Mucosa of stomach (tissue), 1 donor: ENCODE results near the gene CYP27B1.

Experiments
- H3K27me3 ChIP-seq: one replicate; pipeline ENCODE4 v1.7.0; 2013; ENCODE audit warnings: mild to moderate bottlenecking, low read length; ENCODE audit not compliant: control insufficient read depth, insufficient read depth
- H3K36me3 ChIP-seq: one replicate; pipeline ENCODE4 v1.7.0; 2013; ENCODE audit warnings: low read length; ENCODE audit not compliant: control insufficient read depth, insufficient read depth
- H3K4me1 ChIP-seq: one replicate; pipeline ENCODE4 v1.7.0; 2013; ENCODE audit warnings: mild to moderate bottlenecking, low read length; ENCODE audit not compliant: control insufficient read depth, insufficient read depth
- H3K4me3 ChIP-seq: one replicate; pipeline ENCODE4 v1.7.0; 2013; ENCODE audit warnings: low read length
- H3K9ac ChIP-seq: one replicate; pipeline ENCODE4 v1.7.0; 2013; ENCODE audit warnings: mild to moderate bottlenecking, low read length, moderate library complexity
- H3K9me3 ChIP-seq: one replicate; pipeline ENCODE4 v1.7.0; 2013; ENCODE audit warnings: mild to moderate bottlenecking, low read length, moderate library complexity; ENCODE audit not compliant: control insufficient read depth
- donor health status: Pancreatic carcinoma.

The CYP27B1 gene

GRCh38 chr12:57807285-57807684 lies 40.4 kb upstream of the CYP27B1 start:
- Histone ChIP-seq H3K4me3 (no peak overlapping the region), H3K9me3 (no peaks in the 10 kb centered on the region), H3K9ac (no peak overlapping the region), H3K27me3 (no peaks in the 10 kb centered on the region), H3K4me1 (peaks cover 12% of the 10 kb centered on the region), H3K36me3 (peaks cover 4% of the 10 kb centered on the region)

- Histone ChIP-seq H3K27me3 (no peaks in the 10 kb centered on the region), H3K9ac (no peak overlapping the region), H3K4me1 (peaks cover 12% of the 10 kb centered on the region), H3K4me3 (no peak overlapping the region), H3K9me3 (no peaks in the 10 kb centered on the region), H3K36me3 (peaks cover 4% of the 10 kb centered on the region)
Measured at GRCh38 chr12:57806677-57807076, 39.8 kb upstream of the CYP27B1 start.

- Histone ChIP-seq H3K36me3 (peaks cover 9% of the 10 kb centered on the region), H3K9ac (peak overlapping the region; percentile 40), H3K27me3 (no peaks in the 10 kb centered on the region), H3K4me3 (no peak overlapping the region), H3K9me3 (no peaks in the 10 kb centered on the region), H3K4me1 (peaks cover 5% of the 10 kb centered on the region)
Measured at GRCh38 chr12:57803319-57803893, 36.5 kb upstream of the CYP27B1 start.

- no peaks in the 10 kb centered on the region for H3K9me3 ChIP-seq
- no peak overlapping the region for H3K9ac ChIP-seq
- no peaks in the 10 kb centered on the region for H3K27me3 ChIP-seq
- peaks cover 9% of the 10 kb centered on the region for H3K36me3 ChIP-seq
- peaks cover 5% of the 10 kb centered on the region for H3K4me1 ChIP-seq
- no peak overlapping the region for H3K4me3 ChIP-seq
Measured at GRCh38 chr12:57802607-57803006, 35.7 kb upstream of the CYP27B1 start.

GRCh38 chr12:57800965-57801364 lies 34.1 kb upstream of the CYP27B1 start:
- H3K4me1 ChIP-seq: peaks cover 5% of the 10 kb centered on the region
- H3K36me3 ChIP-seq: peaks cover 9% of the 10 kb centered on the region

GRCh38 chr12:57797933-57798332 lies 31.1 kb upstream of the CYP27B1 start:
- no peak overlapping the region for H3K4me3 ChIP-seq
- H3K27me3 ChIP-seq: no peaks in the 10 kb centered on the region
- H3K9ac ChIP-seq: no peak overlapping the region
- H3K36me3 ChIP-seq: peaks cover 9% of the 10 kb centered on the region
- H3K4me1 ChIP-seq: no peaks in the 10 kb centered on the region
- no peaks in the 10 kb centered on the region for H3K9me3 ChIP-seq

More at GRCh38 chr12:57800965-57801364, 34.1 kb upstream of the CYP27B1 start:
- H3K9me3 ChIP-seq: no peaks in the 10 kb centered on the region
- H3K4me3 ChIP-seq: no peak overlapping the region
- H3K27me3 ChIP-seq: no peaks in the 10 kb centered on the region
- no peak overlapping the region for H3K9ac ChIP-seq

GRCh38 chr12:57796996-57797395 lies 30.1 kb upstream of the CYP27B1 start:
- Histone ChIP-seq H3K27me3 (no peaks in the 10 kb centered on the region), H3K36me3 (peaks cover 9% of the 10 kb centered on the region), H3K9ac (no peak overlapping the region)

GRCh38 chr12:57795354-57795753 lies 28.5 kb upstream of the CYP27B1 start:
- Histone ChIP-seq H3K36me3 (peaks cover 9% of the 10 kb centered on the region), H3K9ac (no peak overlapping the region), H3K27me3 (no peaks in the 10 kb centered on the region), H3K4me1 (no peaks in the 10 kb centered on the region), H3K4me3 (no peak overlapping the region), H3K9me3 (no peaks in the 10 kb centered on the region)

More at GRCh38 chr12:57796996-57797395, 30.1 kb upstream of the CYP27B1 start:
- no peak overlapping the region for H3K4me3 ChIP-seq
- no peaks in the 10 kb centered on the region for H3K9me3 ChIP-seq
- H3K4me1 ChIP-seq: no peaks in the 10 kb centered on the region

- H3K4me3 ChIP-seq: no peak overlapping the region
- peaks cover 1% of the 10 kb centered on the region for H3K36me3 ChIP-seq
- H3K9ac ChIP-seq: no peak overlapping the region
- H3K4me1 ChIP-seq: no peaks in the 10 kb centered on the region
- H3K27me3 ChIP-seq: no peaks in the 10 kb centered on the region
- no peaks in the 10 kb centered on the region for H3K9me3 ChIP-seq
Measured at GRCh38 chr12:57793920-57794319, 27.0 kb upstream of the CYP27B1 start.

- Histone ChIP-seq H3K9ac (no peak overlapping the region), H3K36me3 (no peaks in the 10 kb centered on the region), H3K4me3 (no peak overlapping the region), H3K27me3 (no peaks in the 10 kb centered on the region), H3K9me3 (no peaks in the 10 kb centered on the region), H3K4me1 (peaks cover 4% of the 10 kb centered on the region)
Measured at GRCh38 chr12:57783861-57784260, 17.0 kb upstream of the CYP27B1 start.

GRCh38 chr12:57783466-57783801 lies 16.6 kb upstream of the CYP27B1 start:
- H3K9ac ChIP-seq: peak overlapping the region; percentile 74
- H3K36me3 ChIP-seq: no peaks in the 10 kb centered on the region
- H3K9me3 ChIP-seq: no peaks in the 10 kb centered on the region
- H3K27me3 ChIP-seq: no peaks in the 10 kb centered on the region
- peak overlapping the region; percentile 83 for H3K4me3 ChIP-seq
- peaks cover 4% of the 10 kb centered on the region for H3K4me1 ChIP-seq

GRCh38 chr12:57782608-57783465 lies 16.0 kb upstream of the CYP27B1 start, which contains the start of gene TSFM:
Gene TSFM (plus strand): TSS chr12:57782787. CDS start chr12:57782802, 15 bp downstream.
- H3K27me3 ChIP-seq: no peaks in the 10 kb centered on the region
- no peaks in the 10 kb centered on the region for H3K9me3 ChIP-seq
- peak within 1 kb of the TSS; percentile 83 for H3K4me3 ChIP-seq
- peak within 1 kb of the TSS; percentile 74 for H3K9ac ChIP-seq
- no peaks in the 10 kb centered on the region for H3K36me3 ChIP-seq
- peaks cover 4% of the 10 kb centered on the region for H3K4me1 ChIP-seq
